ENCODE results near the gene NELL1.
A peak's percentile ranks its signal among the peaks of the same experiment; 100 is the strongest.

NELL1 gene

DNA sequence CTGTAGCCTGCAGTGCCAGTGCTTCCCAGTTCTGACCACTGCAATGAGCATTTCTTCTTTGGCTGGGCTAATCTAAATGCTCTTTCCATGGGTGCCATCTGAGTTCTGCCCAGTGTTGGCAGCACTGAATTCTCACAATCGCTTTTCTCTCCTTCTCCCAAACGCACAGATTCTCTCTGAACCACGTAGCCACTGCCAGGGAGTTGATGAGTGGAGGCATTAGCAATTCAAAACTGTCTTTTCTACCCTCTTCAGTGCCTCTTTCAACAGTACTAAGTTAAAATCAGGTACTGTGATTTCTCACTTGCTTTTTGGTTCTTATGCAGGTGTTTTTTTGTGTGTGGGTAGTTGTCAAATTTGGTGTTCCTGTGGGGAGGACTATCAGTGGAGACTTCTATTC lies 778.5 kb downstream of the NELL1 start:
- DNase-seq, result no peak

DNA sequence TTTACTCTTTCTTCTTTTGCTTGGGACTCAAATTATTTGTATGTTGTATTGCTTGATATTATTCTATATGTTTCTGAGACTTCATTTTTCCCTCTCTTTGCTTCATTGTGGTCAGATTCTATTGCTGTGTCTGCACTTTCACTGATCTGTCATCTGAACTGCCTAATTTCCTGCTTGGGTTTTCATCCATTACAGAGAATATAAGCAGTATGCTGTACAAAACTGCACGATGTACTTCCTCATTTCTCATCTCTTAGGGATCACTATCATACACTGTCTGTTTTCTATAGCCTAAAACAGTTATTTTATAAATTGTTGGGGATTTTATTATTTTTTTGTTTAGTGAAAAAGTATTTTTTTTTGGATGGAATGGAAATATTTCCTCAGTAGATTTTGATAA lies 786.8 kb downstream of the NELL1 start:
- DNase-seq, result no peak

DNA sequence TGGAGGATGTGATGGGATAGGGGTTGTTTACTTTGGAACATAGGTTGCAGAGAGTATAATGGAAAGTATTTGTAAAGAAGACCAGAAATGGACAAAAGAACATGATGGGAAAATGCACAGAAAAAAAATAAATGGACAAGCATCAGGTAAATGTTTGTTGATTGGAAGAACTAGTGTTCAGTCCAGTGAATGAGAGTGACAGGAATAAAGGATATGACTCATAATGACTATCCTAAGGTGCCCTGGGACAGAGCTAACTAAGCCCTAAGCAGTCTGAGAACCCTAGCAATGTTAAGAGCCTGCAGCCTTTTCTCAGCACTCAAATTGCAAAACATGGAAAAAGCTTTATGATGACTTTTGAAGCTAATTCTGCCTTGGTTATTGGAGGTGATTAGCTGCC lies 790.7 kb downstream of the NELL1 start:
- no peak for DNase-seq

DNA sequence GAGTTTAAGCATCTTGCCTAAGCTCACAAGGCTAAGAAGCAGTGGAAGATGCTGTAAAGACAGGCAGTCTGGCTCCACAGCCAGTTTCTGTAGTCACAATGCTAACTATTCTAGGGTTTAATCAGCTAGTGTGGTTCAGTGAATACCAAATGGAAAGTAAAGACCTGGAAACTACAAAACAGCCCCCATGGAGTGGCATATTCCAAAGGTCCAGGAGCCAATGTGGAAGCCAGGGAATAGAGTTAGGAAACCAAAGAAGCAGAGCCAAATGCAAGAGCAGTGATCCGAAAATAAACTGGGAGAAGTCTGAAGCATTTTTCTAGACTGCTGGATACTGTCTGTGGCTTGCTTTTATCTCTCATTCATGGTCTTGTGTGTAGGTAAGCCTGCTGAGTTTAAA lies 792.3 kb downstream of the NELL1 start:
- DNase-seq, result no peak

DNA sequence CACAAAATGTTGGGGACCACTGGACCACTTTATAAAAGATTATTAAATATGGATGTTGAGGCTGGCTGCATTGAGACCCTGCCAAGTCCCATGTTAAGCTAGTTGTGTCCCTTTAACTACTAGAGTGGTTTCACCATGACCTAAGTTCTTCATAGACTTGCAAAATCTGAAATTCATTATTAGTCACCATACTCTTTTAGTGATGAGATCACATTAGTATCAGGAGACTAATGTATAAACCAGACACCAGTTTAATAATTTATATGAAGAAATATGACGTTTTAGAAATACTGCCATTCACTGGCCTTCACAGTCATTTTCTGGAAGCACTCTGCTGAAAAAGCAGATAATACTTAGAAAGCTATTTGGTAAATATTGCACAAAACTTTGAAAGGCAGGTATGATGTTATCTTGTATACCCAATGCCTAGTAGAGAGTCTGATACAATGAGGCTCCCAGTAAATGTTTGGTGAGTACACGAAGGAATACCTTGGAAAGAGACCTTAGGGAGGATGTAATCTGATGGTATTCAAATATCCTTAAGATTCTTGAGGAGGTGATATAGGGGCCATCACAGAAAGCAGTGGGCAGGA lies 795.3 kb downstream of the NELL1 start:
- no peak for DNase-seq

DNA sequence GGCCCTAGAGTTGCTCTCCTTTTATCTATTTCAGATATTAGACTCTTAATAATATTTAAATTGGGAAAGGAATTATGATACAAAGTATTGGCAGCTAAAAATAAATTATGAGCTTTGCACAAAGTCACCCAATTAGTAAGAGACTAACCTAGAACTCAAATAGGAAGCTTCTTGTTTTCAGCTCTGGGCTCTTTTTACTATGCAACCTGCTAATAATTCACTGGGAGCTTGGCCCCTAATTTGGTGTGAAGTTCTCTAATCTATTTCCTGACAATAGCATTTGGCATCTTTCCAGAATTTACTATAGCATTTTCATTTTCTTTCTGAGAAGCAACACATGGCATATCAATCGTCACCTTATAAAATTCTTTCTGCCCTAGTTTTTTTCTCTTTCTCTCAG lies 795.8 kb downstream of the NELL1 start:
- no peak for DNase-seq

DNA sequence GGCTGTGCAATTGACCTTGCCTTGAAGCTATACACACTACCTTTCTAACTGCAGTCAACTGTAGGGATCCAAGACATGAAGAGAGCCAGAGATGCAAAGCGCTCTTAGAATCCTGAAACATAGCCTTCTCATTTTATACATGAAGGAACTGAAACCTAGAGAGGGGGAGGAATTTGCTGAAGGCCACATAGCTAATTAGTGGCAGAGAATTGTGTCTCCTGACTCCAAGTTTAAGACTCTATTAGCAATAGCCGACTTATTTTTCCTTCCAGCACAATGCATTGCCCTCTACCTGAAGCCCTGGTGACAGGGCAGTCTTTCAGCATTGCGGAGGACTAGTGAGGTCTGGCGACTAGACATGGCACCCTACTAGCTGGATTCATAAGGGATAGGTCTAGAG lies 796.5 kb downstream of the NELL1 start:
- DNase-seq, result no peak

DNA sequence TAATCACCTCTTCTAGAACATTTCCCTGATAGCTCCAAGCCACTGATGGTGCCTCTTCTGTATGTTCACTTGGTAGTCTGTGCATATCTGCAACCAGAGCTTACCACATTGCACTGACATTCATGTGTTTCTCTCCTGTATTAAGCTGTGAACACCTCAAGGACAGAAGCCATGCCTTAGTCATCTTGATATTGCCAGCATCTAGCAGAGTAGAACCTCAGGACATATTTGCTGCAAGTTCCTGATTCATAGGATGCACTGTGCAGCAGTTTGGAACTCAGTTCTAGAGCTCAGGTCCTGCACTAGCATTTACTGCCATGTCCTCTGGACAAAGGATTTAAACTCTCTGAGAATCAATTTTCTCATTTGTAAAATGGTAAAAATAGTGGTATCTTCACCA lies 801.1 kb downstream of the NELL1 start:
- DNase-seq, result no peak

DNA sequence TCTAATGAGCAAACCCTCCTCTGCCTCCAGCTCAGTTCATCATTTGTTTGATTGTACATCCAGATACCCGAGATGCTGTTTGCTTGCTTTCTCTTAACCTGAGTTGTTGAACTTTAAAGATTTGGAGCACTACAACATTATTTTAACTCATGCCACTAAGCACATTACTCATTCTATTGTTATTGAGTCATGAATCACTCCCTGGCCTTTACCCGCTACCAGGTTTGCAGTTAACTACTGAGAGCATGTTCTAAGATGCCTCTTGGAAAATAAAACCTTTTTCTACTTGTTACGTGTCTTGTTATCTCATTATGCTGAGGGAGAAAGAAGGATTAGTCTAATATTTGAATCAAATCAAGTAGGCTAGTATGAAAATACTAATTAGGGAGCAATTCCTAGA lies 802.9 kb downstream of the NELL1 start:
- no peak for DNase-seq

DNA sequence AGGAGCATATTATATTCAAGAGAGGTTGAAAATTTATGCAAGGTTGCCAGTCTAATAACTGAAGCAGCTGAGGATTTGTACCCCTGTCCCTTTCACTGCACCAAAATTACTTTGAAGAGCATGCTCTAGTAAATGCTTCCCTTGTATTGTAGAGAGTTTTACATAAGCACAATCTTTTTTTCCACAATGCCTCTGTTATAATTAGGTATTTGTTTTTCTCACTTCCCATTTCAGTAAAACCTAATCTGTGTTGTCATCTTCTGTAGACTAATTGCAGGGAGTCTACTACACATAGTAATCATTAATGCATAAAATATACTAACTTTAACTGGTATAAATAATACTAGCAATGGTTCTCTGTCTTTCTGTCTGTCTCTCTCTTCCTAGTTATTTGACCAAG lies 805.1 kb downstream of the NELL1 start:
- DNase-seq, result no peak

DNA sequence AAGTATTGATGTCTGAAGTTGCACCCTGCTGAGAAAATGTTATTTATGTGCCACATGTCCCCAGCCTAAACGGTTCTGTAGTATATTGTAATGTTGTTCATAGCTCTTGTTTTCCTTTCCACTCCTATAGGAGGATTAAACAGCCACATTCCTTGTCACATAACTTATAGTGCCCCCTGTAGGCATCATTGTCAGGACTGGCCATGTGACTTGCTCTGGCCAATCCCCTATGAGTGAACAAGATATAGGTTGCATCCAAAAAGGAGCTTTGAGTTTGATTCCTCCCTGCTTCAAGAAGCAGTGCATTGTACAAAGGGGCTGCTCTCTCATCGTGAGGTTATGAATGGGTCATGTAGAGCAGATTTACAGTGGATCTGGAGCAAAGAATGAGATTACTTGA lies 805.9 kb downstream of the NELL1 start:
- DNase-seq, result no peak

DNA sequence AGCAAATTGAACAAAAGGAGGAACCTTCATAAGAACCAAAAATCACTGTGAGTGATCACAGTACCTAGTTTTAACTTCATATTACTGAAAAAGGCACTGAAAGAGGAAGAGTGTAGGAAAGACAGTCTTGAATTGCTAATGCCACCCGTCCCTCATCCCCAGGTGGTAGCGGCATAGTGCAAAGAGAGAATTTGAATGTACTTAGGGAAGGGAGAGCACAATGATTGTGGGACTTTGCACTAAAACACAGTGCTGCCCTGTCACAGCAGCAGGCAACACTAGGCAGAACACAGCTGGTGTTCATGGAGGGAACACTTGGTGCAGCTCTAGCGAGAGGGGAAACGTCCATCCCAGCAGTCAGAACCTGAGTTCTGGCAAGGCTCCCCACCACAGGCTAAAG lies 807.2 kb downstream of the NELL1 start:
- DNase-seq, result no peak

DNA sequence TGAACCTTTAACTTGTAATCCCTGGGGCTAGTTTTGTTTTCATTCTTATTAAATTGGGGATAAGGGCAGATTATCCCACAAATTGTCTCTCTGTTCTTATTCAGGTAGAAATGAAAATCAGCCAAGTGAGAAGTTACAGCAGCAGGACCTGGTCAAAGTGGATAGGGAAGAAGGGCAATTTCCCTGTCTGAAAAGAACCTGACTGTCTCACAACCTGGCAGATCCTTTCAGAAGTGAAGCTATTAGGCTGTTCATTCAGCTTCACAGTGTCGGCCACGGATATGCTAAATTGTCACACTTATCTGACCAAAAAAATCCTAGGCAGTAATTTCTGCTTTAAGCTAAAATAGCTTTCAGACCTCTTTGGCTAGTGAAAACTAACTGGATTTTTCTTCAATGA lies 810.9 kb downstream of the NELL1 start:
- DNase-seq, result no peak

DNA sequence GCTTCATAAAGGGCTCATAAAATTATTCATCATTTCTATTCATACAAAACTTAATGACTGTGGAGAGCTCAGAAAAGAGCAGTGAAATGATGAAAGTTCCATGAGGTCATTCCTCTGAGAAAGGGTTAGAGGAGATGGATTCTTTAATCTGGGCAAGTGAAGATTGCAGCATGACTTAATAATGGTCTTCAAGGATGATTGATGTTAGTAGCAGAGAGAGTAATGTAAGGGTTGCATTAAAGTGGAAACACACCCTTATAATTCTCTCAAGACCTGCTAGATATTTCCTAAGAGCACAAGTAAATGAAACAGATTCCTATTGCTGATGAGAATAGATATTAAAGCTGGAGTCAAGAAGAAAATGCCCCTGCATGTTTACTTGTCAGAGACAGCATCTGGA lies 811.9 kb downstream of the NELL1 start:
- no peak for DNase-seq

DNA sequence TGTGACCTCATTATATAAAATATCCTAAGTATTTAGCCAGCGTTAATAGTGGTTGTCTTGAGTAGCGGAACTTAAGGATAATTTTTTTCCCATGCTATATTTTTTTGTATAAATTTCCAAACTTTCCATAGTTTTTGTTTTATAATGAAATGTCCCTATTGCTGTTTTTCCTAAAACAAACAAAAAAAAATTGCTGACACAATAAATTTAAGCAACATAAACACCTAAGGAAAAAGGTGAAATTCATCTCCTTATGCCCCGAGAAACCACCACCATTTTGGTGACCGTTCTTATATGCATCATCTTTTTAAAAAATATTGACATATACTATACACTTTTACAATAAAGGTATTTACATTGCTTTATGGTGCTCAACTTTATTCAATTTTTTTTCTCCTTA lies 814.7 kb downstream of the NELL1 start:
- DNase-seq, result no peak

DNA sequence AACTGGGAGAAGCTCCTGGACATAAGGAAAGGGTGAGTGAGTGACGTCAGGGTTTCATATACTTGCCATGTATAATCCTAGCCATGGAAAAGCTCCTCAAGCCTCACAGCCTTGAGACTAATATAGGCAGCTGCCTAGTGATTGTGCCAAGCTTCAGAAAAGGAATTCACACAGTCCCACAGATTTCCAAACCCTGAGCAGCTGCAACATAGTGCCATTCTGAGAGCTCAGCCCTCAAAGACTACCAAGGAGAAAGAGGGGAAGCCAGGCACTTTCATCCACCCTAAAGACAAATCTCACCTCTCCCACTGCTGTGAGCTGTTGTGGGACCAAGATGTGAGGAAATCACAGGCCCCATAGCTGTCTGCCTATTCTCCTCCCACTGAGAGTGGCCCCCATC lies 815.6 kb downstream of the NELL1 start:
- DNase-seq, result no peak

DNA sequence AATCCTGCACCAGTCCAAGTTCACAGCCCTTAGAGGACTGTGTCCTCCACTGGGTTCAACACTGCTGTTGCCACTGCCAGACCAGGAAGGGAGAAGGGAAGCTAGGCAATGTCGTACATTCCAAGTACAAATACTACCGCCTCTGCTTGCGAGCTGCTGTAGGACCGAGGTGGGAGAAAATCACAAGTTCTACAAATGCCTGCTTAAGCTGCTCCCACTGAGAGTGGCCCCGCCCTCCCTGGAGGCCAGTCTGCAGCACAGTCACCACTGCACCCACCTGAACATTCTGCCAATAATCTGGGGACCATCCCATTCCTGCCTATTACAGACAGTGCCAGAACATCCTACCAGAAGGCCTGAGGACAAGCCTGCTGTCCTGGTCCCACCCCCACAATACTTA lies 816.0 kb downstream of the NELL1 start:
- no peak for DNase-seq

DNA sequence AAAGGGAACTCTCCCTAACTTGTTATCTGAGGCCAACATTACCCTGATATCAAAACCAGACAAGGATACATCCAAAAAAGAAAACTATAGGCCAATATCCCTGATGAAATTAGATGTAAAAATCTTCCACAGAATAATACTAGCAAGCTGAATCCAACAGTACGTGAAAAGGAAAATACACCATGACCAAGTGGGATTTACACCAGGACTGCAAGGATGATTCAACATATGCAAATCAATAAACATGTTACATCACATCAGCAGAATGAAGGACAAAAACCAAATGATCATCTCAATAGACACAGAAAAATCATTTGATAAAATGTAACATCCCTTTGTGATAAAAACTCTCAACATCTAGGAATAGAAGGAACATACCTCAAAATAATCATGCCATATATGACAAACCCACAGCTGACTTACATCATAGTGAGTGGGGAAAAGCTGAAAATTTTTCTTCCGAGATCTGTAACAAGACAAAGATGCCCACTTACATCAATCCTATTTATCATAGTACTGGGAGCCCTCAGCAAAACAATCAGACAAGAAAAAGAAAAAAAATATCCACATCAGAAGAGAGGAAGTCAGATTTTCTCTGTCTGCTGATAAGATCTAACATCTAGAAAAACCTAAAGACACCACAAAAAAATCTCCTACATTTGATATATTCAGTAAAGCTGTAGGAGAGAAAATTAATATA lies 820.2 kb downstream of the NELL1 start:
- no peak for DNase-seq

DNA sequence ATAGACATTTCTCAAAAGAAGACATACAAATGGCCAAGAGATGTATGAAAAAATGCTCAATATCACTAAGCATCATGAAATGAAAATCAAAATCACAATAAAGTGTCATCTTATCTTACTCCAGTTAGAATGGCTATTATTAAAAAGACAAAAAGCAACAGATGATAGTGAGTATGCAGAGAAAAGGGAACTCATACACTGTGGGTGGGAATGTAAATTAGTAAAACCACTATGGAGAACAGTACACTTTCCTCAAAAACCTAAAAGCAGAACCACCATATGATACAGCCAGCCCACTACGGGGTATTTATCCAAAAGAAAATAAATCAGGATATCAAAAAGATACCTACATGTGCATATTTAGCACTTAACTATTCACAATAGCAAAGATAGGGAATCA lies 823.5 kb downstream of the NELL1 start:
- no peak for DNase-seq

DNA sequence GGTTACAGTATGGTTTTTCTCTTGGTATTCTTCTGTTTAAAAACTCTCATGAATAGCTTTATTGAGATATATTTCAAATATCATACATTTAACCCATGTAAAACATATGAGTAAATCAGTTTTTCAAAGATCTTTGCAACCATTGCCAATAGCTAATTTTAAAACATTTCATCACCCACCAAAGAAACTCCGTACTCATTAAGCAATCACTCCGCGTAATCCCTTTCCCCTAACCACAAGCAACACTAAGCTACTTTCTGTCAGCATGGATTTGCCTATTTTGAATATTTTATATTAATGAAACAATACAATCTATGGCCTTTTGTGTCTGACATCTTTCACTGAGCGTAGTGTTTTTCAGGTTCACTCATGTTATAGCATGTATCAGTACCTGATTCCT lies 825.6 kb downstream of the NELL1 start:
- no peak for DNase-seq

DNA sequence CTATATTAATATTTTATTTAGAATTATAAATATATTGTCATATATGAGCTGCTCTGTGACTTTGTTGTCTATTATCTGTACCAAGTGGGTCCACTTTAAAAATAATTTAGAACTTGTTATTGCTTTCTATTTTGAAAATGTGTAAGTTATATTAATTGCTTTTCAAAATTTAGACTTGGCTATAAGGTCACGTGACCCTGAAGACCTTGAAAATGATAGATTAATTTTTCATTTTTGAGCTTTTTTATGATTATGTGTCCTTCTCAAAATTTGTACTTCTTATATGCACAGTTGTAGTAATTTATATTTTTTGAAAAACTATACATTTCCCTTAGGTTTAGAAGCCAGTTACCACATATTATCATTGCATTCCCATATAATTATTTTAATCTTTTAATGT lies 826.5 kb downstream of the NELL1 start:
- no peak for DNase-seq

DNA sequence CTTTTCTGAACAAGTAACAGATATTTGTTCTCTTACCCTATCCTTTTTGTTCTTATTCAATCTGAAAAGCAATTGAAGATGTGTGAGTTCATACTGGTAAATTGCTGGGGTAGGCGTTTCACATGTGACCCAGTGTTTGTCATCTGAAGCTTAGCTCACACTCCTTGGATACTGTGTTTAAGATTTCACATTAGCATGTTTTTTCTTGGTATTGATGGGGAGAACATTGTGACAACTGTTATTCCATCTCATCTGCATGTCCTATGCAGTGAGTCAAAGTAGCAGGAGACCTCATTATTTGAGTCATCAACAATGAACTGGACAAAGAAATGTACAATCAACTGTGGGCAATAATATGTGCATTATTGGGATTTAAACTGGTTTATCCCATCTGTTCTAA lies 831.9 kb downstream of the NELL1 start:
- DNase-seq, result no peak

DNA sequence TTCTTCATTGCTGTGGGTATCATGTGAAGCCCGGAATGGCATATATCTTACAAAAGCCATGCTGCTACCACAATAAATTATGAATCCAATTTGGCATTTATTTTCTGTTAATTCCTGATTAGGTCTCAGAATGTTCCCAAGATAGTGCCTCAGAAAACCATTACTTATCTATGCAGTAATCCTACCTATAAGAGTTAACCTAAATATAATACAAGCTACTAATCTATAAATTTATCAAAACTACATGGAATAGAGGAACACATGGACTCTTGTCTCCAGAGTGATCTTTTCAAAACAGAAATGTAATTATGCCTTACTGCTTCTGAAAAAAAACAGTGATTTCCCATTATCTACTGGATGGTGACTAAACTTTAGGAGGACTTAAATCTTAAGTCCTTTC lies 835.7 kb downstream of the NELL1 start:
- no peak for DNase-seq

DNA sequence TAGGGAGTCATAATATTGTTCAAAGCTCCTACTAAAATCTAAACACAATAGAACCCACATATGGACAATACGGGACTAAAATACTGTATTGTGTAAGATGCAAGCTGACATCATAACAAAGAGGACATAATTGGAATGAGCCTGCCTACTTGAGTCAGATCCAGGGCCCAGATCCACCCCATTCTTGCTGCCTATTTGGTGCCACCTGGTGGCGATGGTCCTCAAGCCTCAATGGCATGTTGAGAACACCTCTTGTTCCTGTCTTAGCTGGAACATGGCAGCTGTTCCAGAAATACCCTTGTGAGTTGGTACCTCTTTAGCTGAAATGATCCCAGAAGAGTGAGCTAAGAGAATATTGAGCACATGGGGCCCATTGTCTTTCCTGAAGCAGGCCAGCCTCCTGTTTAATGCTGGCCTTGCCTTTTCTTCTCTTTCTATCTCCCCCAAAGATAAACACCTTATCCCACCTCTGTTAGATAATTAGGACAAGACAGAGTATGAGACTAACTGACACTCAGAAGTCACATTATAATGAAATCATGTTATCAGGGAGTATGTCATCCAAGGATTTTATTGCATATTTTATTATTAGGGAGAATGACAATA lies 842.6 kb downstream of the NELL1 start:
- DNase-seq, result peak in 1 of 2 donors; percentile 25

DNA sequence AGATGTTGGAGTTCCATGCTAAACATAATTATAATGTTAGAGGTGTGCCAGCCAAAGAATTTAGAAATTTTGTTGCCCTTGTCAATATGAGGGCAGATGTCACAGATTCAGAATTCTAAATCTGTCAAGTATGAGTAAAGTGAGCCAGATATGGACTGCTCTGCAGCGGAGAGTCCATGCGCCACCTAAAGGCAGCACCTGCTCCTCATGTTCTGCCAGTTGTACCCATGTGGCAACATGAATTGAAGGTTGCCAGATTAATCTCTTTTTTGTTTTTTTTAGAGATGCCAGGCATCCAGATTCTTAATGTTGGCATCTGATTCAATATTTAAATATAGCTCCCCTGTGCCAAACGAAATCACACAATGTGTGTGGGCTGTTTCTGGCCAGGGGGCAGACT lies 844.9 kb downstream of the NELL1 start:
- DNase-seq, result no peak
